ENCODE data around the gene DEDD.

DNA sequence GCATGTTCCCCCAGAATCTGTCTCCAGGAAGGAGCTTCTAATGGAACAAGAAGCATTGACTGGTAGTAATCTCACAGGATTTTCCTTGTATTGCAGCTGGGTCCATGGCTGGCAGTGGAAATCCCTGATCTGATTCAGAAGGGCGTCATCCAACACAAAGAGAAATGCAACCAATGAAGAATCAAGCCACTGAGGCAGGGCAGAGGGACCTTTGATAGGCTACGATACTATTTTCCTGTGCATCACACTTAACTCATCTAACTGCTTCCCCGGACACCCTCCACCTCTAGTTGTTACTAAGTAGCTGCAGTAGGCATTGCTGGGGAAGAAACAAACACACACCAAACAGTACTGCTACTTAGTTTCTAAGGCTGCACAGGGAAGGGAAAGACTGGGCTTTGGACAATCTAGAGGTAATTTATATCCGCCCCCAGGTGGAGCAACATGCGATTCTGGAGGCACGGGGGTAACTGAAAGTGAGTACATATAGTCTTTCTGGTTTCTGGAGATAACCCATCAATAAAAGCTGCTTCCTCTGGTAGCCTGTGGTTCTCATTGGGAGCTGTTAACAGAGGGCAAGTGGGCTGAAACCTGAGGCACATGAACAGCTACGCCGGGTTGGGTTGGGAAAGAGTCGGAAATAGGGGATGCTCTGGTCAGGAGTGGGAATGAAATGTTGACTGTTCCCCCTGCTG, 26.0 kb upstream of the DEDD start:
- TF ChIP-seq, protein P1, sequence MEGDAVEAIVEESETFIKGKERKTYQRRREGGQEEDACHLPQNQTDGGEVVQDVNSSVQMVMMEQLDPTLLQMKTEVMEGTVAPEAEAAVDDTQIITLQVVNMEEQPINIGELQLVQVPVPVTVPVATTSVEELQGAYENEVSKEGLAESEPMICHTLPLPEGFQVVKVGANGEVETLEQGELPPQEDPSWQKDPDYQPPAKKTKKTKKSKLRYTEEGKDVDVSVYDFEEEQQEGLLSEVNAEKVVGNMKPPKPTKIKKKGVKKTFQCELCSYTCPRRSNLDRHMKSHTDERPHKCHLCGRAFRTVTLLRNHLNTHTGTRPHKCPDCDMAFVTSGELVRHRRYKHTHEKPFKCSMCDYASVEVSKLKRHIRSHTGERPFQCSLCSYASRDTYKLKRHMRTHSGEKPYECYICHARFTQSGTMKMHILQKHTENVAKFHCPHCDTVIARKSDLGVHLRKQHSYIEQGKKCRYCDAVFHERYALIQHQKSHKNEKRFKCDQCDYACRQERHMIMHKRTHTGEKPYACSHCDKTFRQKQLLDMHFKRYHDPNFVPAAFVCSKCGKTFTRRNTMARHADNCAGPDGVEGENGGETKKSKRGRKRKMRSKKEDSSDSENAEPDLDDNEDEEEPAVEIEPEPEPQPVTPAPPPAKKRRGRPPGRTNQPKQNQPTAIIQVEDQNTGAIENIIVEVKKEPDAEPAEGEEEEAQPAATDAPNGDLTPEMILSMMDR (IDR thresholded peaks at IDR 0.05), result no peak
- TF ChIP-seq POLR2A (IDR thresholded peaks at IDR 0.05), result no peak

Data from uterus (tissue), 2 donors.